Breast epithelium (tissue), 4 donors: ENCODE results near the gene PHAF1. TPM values are rescaled to one million over a fixed set of nuclear protein-coding genes. Genes with fewer than 3 reads are reported as not detected.

ENCODE experiments used
- DNase-seq, 2 donors: peaks; one replicate each; pipeline ENCODE4 v3.0.0-alpha.2; 2019; ENCODE audit warnings: low spot score in 2 of 2
- H3K27ac ChIP-seq, 2 donors: fragments of 200-600 bp; sonication (generic) in 1 of 2; one replicate each; pipeline ENCODE4 v1.5.1; 2016 to 2019; ENCODE audit warnings: mild to moderate bottlenecking in 1 of 2
- H3K27me3 ChIP-seq, 2 donors: fragments of 200-600 bp; sonication (generic) in 1 of 2; one replicate each; pipeline versions ENCODE4 v1.5.1 to v1.6.0; 2017 to 2019; ENCODE audit warnings: control low read depth in 1 of 2, mild to moderate bottlenecking in 1 of 2
- H3K36me3 ChIP-seq: fragments of 200-600 bp; one replicate; pipeline ENCODE4 v1.5.1; 2019
- H3K4me1 ChIP-seq, 2 donors: fragments of 200-600 bp; sonication (generic); one replicate each; pipeline ENCODE4 v1.5.1; 2016 to 2019; ENCODE audit warnings: control low read depth in 1 of 2
- H3K4me3 ChIP-seq, 3 donors: fragments of 200-600 bp; sonication (generic); 1 replicate in 2 of 3; 2 replicates in 1 of 3; pipeline ENCODE4 v1.5.1; 2016 to 2019; ENCODE audit warnings: mild to moderate bottlenecking in 3 of 3, moderate library complexity in 2 of 3
- H3K9me3 ChIP-seq, 2 donors: fragments of 200-600 bp; sonication (generic) in 1 of 2; one replicate each; pipeline ENCODE4 v1.5.1; 2016 to 2019; ENCODE audit warnings: control low read depth in 1 of 2
- POLR2A ChIP-seq: fragments of 450-650 bp; IDR thresholded peaks from one replicate; pipeline ENCODE4 v1.6.1; 2016; ENCODE audit warnings: antibody characterized with exemption, mild to moderate bottlenecking, moderate library complexity
- POLR2AphosphoS5 ChIP-seq, 3 donors: sonication (generic); formaldehyde crosslinking; IDR thresholded peaks; one replicate each; pipeline ENCODE4 v1.6.1; 2017; ENCODE audit warnings: antibody characterized with exemption in 3 of 3
- intact Hi-C: fragments of 100-400 bp; cut with DNase I; formaldehyde crosslinking; loops from one replicate; pipeline ENCODE4 v1.15.1; 2023; ENCODE audit warnings: low total_unique reads
- total RNA-seq, 3 donors: library from RNA; depleted of rRNA; stranded (reverse); fragments of >200 nt; gene quantifications; one replicate each; pipeline ENCODE4 v1.1.0, GENCODE V29; 2016
- TF ChIP-seq, protein P1 (sequence below), 3 donors: fragments of 450-650 bp; IDR thresholded peaks; one replicate each; pipeline ENCODE4 v1.5.1; 2016 to 2017; ENCODE audit warnings: antibody characterized with exemption in 3 of 3, mild to moderate bottlenecking in 3 of 3, moderate library complexity in 3 of 3

The PHAF1 gene
- total RNA-seq, 3 donors from 2014 or later = 17.8 to 31.8 (median 27.1) TPM

DNA sequence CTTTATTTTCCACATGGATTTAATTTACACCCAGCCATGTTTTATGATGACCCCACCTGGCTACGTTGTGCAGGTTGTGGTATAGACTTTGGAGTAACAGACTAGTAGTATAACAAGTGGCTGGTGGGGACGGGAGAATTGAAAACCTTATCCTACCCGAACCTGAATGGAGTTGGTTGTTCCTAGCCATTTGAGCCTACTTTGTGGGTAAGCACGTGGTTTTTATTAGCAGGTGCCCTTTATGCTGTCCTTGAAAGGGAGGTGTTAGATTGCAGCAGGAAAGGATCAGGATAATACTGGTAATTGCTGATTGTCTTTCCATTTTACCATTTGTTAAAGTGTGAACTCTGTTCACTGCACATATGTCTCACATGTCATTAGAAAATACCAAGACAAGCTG is 31.9 kb upstream of the PHAF1 start:
- H3K27me3 ChIP-seq = no peaks in the 10 kb centered on the region
- H3K36me3 ChIP-seq = no peaks in the 10 kb centered on the region
- no peak for DNase-seq
- H3K4me3 ChIP-seq = no peak overlapping the region
- H3K27ac ChIP-seq = no peak overlapping the region
- H3K4me1 ChIP-seq = no peaks in the 10 kb centered on the region
- TF ChIP-seq, protein P1, sequence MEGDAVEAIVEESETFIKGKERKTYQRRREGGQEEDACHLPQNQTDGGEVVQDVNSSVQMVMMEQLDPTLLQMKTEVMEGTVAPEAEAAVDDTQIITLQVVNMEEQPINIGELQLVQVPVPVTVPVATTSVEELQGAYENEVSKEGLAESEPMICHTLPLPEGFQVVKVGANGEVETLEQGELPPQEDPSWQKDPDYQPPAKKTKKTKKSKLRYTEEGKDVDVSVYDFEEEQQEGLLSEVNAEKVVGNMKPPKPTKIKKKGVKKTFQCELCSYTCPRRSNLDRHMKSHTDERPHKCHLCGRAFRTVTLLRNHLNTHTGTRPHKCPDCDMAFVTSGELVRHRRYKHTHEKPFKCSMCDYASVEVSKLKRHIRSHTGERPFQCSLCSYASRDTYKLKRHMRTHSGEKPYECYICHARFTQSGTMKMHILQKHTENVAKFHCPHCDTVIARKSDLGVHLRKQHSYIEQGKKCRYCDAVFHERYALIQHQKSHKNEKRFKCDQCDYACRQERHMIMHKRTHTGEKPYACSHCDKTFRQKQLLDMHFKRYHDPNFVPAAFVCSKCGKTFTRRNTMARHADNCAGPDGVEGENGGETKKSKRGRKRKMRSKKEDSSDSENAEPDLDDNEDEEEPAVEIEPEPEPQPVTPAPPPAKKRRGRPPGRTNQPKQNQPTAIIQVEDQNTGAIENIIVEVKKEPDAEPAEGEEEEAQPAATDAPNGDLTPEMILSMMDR (IDR thresholded peaks at IDR 0.05) = no peak
- TF ChIP-seq POLR2AphosphoS5 (IDR thresholded peaks at IDR 0.05) = no peak
- TF ChIP-seq POLR2A = no peak
- intact Hi-C loops = no loop called here
- no peaks in the 10 kb centered on the region for H3K9me3 ChIP-seq

DNA sequence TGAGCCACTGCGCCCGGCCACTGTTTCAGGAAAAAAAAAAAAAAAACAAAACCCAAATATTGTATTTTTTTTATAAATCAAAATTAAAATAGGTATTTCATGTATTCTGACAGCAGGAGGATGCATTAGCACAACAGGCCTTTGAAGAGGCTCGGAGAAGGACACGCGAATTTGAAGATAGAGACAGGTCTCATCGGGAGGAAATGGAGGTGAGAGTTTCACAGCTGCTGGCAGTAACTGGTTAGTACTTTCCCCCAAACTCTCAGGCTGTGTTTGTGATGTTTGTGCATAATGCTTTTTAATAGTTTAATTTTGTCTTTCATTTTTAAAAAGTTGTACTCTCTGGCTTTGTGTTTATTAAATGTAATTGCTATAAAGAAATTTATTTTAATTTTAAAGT is 27.6 kb upstream of the PHAF1 start:
- no peaks in the 10 kb centered on the region for H3K9me3 ChIP-seq
- no peak overlapping the region for H3K27ac ChIP-seq
- no peaks in the 10 kb centered on the region for H3K4me1 ChIP-seq
- intact Hi-C loops = no loop called here
- no peak for DNase-seq
- no peaks in the 10 kb centered on the region for H3K27me3 ChIP-seq
- TF ChIP-seq, protein P1 (IDR thresholded peaks at IDR 0.05) = no peak
- TF ChIP-seq POLR2AphosphoS5 (IDR thresholded peaks at IDR 0.05) (no peak), POLR2A (no peak)
- H3K4me3 ChIP-seq = no peak overlapping the region
- no peaks in the 10 kb centered on the region for H3K36me3 ChIP-seq

DNA sequence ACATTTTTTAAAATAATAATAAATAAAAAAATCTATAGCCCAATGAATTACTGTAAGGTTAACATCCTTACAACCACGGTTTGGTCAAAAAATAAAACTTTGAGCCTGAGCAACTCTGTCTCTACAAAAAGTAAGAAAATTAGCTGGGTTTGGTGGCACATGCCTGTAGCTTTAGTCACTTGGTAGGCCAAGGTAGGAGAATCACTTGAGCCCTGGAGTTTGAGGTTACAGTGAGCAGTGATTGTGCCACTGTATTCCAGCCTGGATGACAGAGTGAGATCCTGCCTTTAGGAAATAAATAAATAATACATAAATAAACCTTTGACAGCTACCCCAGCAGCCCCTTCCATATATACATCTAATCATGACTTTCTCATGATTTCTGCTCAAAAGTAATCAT is 26.9 kb upstream of the PHAF1 start:
- H3K4me3 ChIP-seq = no peak overlapping the region
- no peak for DNase-seq
- no peak for TF ChIP-seq POLR2A
- TF ChIP-seq, protein P1 (IDR thresholded peaks at IDR 0.05) = no peak
- no peak for TF ChIP-seq POLR2AphosphoS5 (IDR thresholded peaks at IDR 0.05)
- no peak overlapping the region for H3K27ac ChIP-seq
- H3K27me3 ChIP-seq = no peaks in the 10 kb centered on the region
- no peaks in the 10 kb centered on the region for H3K36me3 ChIP-seq
- H3K9me3 ChIP-seq = no peaks in the 10 kb centered on the region
- intact Hi-C loops = no loop called here
- H3K4me1 ChIP-seq = no peaks in the 10 kb centered on the region

DNA sequence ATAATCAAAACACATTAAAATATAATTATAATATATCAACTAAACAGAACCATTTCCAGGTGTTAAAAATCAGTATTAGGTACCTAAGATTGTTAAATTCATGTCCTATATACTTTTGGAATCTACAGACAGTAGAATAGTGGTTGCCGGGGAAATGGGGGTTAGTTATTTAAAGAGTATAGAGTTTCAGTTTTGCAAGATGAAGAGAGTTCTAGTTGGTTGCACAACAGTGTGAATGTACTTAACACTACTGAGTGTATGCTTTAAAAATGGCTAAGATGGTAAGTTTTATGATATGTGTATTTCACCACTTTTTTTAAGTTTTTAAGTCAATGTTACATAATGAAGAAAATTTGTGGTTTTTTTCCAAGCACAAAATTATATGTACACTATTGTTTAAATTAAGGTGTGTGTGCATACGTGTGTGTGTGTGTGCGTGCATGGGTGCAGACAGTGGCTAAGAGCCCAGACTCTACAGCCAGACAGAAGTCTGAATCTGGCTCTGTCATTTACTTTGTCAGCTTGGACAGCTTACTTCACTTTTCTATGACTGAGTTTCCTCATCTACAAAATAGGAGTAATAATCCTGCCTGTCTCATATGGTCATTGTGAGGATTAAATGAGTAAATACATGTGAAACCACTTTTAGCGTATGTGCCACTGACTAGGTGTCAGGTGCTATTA is 25.3 kb upstream of the PHAF1 start:
- H3K9me3 ChIP-seq = no peaks in the 10 kb centered on the region
- no peaks in the 10 kb centered on the region for H3K27me3 ChIP-seq
- no peak overlapping the region for H3K27ac ChIP-seq
- no peaks in the 10 kb centered on the region for H3K4me1 ChIP-seq
- H3K36me3 ChIP-seq = no peaks in the 10 kb centered on the region
- no peak for TF ChIP-seq POLR2A
- TF ChIP-seq POLR2AphosphoS5 (IDR thresholded peaks at IDR 0.05) = no peak
- DNase-seq = no peak
- H3K4me3 ChIP-seq = no peak overlapping the region
- intact Hi-C loops = no loop called here

DNA sequence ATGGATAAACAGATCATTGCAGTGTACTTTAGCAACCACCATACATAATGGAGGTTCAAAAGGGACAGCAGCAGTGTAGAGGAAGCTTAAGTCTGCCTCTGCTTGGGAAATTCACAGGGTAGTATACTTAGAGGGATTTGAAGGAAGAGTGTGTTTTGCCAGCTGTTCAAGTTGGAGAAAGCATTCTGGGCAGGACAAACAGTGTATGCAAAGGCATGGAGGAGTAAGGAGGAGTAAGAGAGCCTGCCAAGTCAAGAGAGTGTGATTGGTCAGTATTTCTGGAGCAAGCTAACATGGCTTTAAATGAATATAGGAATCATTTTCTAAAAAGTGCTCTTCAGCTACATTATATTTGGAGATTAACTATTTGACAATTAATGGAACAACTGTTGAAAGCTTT is 22.9 kb upstream of the PHAF1 start:
- no peaks in the 10 kb centered on the region for H3K4me1 ChIP-seq
- no peaks in the 10 kb centered on the region for H3K36me3 ChIP-seq
- intact Hi-C loops = no loop called here
- no peaks in the 10 kb centered on the region for H3K27me3 ChIP-seq
- TF ChIP-seq, protein P1 (IDR thresholded peaks at IDR 0.05) = no peak
- TF ChIP-seq POLR2A = no peak
- TF ChIP-seq POLR2AphosphoS5 (IDR thresholded peaks at IDR 0.05) = no peak
- no peak for DNase-seq
- no peak overlapping the region for H3K4me3 ChIP-seq
- no peaks in the 10 kb centered on the region for H3K9me3 ChIP-seq
- H3K27ac ChIP-seq = no peak overlapping the region

DNA sequence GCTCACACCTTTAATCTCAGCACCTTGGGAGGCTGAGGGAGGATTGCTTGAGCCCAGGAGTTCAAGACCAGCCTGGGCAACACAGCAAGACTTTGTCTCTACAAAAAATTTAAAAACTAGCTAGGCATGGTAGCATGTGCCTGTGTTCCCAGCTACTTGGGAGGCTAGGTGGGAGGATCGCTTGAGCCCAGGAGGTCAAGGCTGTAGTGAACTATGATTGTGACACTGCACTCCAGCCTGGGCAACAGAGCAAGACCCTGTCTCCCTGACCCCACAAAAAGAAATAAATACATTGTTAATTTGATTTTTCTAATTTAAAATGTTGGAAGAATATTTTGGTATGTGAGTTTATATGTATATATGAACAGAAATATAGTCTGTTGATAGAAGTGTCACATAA is 22.4 kb upstream of the PHAF1 start:
- no peak overlapping the region for H3K27ac ChIP-seq
- H3K9me3 ChIP-seq = no peaks in the 10 kb centered on the region
- no peaks in the 10 kb centered on the region for H3K36me3 ChIP-seq
- intact Hi-C loops = no loop called here
- H3K4me1 ChIP-seq = no peaks in the 10 kb centered on the region
- H3K27me3 ChIP-seq = no peaks in the 10 kb centered on the region
- H3K4me3 ChIP-seq = no peak overlapping the region
- no peak for DNase-seq
- TF ChIP-seq POLR2AphosphoS5 (IDR thresholded peaks at IDR 0.05) (no peak), POLR2A (no peak)
- TF ChIP-seq, protein P1 (IDR thresholded peaks at IDR 0.05) = no peak
